NCI-H2227 treated with DMSO at 0.1 percent for 48 hours (cell line): Measurements from ENCODE around the gene IFNL2.
"Not testable (repeated sequence)": the region's sequence is repeated elsewhere in the genome, so short reads cannot be mapped to it uniquely, and the experiment has no call there.

Experiments used
- DNase-seq: peaks from one replicate; lab custom pipeline; 2025; lab: John Stamatoyannopoulos, UW

IFNL2 gene

DNA sequence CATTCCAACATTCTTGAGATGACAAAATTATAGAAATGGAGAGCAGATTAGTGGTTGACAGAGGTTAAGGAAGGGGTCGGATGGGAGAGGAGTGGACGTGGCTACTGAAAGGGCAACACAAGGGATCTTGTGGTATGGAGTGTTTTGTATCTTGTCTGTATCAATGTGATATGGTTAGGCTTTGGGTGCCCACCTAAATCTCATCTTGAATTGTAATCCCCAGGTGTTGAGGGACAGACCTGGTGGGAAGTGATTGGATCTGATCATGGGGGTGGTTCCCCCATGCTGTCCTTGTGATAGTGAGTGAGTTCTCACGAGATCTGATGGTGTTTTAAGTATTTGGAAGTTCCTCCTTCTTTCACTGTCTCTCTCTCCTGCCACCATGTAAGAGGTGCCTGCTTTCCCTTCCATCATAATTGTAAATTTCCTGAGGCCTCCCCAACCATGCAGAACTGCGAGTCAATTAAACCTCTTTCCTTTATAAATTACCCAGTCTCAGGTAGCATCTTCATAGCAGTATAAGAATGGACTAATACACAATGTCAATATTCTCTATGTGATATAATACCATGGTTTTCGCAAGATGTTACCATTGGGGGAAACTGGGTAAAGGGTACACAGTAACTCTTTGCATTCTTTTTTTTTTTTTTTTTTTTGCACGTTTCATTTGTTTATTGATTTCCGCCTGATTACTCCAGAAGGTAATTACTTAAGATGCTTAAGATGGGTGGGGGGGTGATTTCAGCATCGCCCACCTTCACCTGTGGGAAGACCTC, 14.6 kb upstream of the IFNL2 start:
- DNase-seq: no peak

GRCh38 chr19:39254531-39255345, 13.5 kb upstream of the IFNL2 start:
- DNase-seq: no peak

DNA sequence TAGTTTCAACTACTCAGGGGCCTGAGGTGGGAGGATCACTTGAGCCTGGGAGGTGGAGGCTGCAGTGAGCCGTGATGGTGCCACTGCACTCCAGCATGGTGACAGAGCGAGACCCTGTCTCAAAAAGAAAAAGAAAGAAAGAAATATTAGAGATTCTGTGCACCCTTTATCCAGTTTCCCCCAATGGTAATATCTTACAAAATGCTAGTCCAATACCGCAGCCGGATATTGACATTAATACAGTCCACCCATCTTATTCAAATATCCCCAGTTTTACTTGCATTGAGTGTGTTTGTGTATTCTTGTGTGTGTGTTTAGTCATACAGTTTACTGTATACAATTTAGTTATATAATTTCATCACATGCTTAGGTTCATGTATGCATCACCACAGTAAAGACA, 11.0 kb upstream of the IFNL2 start:
- no peak for DNase-seq

DNA sequence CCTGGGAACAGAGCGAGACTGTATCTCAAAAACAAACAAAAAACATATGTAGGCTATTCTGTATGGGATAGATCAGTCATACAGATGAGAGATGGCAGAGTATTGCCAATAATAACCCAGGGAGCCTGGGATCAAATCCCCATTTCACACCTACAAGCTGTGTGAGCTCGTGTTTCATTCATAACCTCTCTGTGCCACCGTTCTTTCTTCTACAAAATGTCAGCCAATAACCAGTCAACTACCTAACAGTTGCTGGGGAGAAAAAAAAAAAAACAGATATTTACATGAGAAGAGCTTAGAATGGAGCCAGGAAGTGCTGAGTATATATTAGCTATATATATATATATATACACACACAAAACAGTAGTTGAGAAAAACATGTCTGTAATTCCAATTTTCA, 6.5 kb upstream of the IFNL2 start:
- no peak for DNase-seq

DNA sequence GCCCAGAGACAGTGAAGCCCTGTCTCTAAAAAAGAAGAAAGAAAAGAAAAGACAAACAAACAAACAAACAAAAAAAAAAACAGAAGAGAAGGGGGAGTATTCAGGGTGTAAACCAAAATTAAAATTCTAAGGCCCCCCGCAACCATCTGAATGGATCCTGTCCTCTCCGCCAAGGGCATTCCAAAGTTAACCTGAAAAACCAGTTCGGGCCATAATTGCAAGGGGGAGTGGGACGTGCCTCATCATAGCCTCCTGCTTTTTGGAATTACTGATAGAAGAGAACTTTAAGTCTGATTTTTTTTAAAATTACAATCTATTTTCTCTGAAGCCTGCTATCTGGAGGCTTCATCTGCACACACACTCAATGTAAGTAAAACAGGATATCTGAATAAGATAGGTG, 5.7 kb upstream of the IFNL2 start:
- DNase-seq: no peak

GRCh38 chr19:39263912-39264305, 4.3 kb upstream of the IFNL2 start:
- no peak for DNase-seq

DNA sequence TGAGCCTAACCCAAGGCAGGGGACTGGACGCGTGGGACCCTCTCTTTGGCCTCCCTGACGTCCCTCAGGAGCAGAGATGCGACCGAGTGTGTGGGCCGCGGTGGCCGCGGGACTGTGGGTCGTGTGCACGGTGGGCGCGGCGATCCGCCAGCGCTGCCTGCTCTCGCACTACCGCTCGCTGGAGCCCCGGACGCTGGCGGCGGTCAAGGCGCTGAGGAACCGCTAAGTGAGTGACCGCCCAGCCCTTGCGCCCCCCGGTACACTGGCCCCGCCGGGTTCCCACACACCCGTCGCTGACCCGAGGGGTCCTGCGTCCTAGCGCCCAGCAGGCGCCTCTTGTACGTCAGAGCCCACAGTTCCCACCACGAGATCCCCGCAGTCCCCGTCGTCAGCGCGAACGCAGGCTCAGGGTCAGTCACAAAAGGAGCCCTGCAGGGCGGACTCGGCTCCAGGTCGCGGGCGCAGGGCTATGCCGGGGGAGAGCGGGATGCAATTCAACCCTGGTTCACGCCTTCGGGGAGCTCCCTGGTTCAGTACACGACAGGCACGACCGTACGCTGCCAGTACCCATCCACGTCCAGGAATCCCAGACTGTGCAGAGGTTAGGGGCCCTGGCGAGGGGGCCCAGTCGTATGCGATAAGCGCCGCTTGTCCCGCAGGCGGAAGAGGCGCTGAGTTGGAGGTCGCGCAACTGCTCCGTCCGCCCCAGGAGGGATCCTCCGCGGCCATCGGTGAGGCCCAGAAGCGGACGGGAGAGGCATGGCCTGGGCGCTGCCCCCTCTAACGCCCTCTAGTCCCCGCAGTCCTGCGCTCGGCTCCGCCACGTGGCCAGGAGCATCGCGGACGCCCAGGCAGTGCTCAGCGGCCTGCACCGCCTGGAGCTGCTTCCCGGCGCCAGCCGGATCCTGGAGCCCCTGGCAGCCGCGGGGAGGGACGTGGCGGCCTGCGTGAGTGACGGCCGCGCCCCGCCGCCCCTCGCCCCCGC, 3.6 kb upstream of the IFNL2 start:
- no peak for DNase-seq

DNA sequence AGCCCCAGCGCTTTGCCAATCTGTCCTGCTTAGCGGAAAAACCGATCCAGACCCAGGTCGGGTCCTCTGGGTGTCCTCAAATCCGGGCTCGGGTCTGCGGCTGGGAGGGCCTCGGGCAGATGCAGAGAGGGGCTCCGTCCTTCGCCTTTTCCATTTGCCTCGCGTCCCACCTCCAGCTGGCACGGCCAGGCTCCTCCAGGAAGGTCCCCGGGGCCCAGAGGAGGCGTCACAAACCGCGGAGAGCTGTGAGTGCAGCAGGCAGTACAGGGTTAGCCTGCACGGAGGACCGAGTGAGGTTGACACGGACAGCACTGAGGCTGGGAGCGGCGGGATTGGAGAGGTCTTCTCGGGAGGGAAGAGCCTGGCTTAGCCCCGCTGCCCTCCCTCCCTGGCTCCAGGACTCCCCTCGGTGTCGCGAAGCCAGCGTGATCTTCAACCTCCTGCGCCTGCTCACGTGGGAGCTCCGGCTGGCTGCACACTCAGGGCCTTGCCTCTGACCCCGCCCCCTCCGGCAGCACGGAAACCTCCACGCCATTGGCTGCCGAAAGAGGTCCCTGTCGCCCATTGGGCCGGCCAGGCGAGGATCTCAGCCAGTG, 2.8 kb upstream of the IFNL2 start:
- no peak for DNase-seq

DNA sequence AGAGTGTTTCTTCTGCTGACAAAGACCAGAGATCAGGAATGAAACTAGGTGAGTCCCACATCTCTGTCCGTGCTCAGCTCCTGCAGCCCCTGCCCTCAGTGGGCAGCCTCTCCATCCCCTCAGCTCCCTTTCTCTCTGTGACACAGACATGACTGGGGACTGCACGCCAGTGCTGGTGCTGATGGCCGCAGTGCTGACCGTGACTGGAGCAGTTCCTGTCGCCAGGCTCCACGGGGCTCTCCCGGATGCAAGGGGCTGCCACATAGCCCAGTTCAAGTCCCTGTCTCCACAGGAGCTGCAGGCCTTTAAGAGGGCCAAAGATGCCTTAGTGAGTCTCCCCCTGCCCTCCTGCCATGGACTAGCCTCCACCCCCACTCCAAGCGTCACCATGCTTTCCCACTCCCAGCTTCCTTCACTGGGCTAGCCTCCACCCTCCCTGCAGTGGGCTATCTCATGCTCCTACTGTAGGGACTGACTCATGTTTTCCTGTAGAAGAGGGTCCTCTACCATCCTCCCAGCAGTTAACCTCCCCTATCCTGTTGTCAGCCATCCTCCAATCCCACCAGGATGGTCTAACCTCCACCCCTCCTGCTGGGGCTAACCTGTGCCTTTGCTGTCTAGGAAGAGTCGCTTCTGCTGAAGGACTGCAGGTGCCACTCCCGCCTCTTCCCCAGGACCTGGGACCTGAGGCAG, 481 bp downstream of the IFNL2 start:
- not testable (repeated sequence) for DNase-seq

DNA sequence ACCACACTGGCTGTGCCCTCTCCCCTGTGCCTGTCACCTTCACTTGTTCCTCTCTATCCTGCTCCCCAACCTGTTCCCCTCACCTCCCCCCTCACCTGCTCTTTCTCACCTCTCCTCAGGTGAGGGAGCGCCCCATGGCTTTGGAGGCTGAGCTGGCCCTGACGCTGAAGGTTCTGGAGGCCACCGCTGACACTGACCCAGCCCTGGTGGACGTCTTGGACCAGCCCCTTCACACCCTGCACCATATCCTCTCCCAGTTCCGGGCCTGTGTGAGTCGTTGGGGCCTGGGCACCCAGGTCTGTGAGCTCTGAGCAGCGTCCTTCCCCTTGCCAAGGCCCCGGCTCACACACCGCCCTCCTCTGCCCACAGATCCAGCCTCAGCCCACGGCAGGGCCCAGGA, 1.2 kb downstream of the IFNL2 start:
- not testable (repeated sequence) for DNase-seq

DNA sequence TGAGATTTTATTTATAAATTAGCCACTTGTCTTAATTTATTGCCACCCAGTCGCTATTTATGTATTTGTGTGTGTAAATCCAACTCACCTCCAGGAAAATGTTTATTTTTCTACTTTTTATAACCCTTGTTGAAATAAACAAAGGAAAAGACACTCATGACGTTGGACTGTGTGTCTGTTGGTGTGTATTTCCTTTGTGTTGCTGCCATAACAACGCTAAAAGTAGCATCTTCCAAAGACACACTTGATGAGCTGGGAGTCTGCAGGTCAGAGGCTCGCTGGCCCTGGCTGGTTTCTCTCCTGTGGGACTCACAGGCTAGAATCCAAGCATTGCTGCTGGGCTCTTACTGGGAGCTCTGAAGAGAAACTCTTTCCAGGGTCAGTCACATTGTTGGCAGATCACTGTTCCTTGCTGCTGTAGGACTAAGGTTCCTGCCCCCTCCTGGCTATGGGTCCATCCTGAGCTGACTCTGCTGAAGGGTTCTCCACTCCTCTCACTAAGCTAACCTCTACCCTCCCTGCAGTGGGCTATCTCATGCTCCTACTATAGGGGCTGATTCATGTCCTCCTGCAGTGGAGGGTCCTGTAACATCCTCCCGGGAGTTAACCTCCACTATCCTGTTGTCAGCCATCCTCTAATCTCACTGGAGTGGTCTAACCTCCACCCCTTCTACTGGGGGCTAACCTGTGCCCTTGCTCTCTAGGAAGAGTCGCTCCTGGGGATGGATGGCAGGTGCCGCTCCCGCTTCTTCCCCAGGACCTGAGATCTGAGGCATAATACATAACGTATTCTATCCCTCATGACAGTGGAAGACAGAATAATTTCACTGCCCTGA, 2.1 kb downstream of the IFNL2 start:
- DNase-seq: peak; percentile 62

DNA sequence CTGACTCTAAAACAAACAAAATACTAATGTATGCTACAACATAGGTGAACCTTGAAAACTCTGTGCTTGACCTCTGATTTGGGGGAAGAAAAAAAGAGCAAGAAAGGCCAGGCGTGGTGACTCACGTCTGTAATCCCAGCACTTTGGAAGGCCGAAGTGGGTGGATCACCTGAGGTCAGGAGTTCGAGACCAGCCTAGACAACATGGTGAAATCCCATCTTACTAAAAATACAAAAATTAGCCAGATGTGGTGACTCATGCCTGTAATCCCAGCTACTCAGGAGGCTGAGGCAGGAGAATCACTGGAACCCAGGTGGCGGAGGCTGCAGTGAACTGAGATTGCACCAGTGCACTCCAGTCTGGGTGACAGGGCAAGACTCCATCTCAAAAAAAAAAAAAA, 5.7 kb downstream of the IFNL2 start:
- not testable (repeated sequence) for DNase-seq

- DNase-seq: no peak
Observed at GRCh38 chr19:39275578-39275977, 7.4 kb downstream of the IFNL2 start.

- DNase-seq: no peak
Observed at GRCh38 chr19:39276740-39277139, 8.5 kb downstream of the IFNL2 start.

- no peak for DNase-seq
Observed at GRCh38 chr19:39277598-39277997, 9.4 kb downstream of the IFNL2 start.

DNA sequence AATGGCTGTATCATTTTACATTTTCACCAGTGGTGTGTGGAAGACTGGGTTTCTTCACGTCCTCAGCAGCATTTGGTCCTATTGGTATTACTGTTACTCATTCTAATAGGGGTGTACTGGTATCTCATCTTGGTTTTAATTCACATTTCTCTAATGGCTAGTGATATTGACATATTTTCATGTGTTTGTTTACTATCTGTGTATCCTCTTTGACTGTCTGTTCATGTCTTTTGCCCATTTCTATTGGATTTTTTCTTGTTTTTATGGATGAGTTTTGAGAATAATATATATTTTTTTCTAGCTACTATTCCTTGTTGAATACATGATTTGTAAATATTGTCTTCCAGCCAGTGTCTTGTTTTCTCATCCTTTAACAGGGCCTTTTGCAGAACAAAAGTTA, 13.8 kb downstream of the IFNL2 start:
- DNase-seq: no peak

DNA sequence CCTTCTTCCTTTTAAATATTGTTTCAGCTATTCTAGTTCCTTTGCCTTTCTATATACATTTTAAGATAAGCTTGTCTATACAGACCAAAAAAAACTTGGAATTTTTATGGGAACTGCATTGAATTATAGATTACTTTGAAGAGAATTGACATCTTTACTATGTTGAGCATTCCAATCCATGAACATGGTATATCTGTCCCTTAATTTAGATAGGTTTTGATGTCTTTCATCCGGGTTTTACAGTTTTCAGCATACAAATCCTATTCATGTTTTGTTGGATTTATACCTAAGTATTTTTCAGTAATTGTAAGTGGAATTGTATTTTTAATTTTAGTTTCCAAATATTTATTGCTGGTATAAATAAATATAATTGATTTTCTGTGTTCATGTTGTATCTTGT, 15.8 kb downstream of the IFNL2 start:
- DNase-seq: no peak

GRCh38 chr19:39293394-39293793, 25.2 kb downstream of the IFNL2 start:
- no peak for DNase-seq

DNA sequence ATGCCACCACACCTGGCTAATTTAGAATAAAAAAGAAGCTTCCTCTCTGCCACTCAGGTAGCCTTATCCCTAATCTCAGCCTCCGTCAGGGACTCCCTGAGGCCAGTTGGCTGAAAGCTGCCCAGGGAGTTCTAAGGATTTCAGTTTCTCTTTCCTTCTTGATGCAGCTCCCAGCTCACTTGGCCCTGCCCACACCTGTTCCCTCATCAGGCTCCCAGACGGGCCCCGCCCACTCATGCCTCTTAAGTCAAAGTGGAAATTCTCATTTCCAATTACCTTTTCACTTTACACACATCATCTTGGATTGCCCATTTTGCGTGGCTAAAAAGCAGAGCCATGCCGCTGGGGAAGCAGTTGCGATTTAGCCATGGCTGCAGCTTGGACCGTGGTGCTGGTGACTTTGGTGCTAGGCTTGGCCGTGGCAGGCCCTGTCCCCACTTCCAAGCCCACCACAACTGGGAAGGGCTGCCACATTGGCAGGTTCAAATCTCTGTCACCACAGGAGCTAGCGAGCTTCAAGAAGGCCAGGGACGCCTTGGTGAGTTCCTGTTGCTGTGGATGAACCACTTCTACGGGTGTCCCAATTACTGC, 28.0 kb downstream of the IFNL2 start, which contains the start of gene IFNL1:
Gene IFNL1, plus strand, starts transcription at position 353 of the 591 bp plus-strand sequence. Its CDS starts 15 bp downstream, at position 368.
- no peak for DNase-seq

GRCh38 chr19:39296906-39297305, 28.7 kb downstream of the IFNL2 start:
- DNase-seq: no peak
